ENCODE data around the gene MYO15A. TPM values are rescaled to one million over a fixed set of nuclear protein-coding genes. Genes with fewer than 3 reads are reported as not detected.

The MYO15A gene
- total RNA-seq, 4 donors from 2014 or later: 0.33 to 0.98 (median 0.61) TPM

DNA sequence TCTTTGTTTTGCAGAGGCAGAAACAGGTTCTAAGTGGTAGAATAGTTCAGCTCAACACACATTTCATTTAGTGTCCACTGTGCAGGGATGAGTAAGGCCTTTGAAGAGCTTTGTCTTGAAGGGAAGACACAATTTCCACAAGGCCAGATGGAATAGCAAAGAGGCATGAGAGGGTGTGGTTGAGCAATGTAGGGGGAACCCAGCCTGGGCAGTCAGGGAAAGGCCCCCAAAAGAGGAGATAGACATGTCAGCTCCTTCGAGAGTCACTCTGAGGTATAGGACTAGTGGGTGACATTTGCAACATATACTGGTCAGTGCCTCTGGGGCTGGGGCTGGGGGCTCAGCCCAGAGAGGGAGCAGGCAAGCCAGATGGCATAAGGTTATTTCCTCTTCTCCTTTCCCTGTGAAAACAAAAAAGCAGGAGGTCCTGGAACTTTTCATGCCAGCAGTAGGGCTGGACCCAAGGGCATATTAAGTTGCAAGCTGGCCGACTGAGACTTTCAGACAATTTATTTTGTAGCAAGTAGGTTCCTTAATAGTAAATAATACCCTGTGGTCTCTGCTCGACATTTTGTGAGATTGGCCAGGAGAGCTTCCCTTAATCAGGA, 82.2 kb downstream of the MYO15A start:
- Histone ChIP-seq H3K9me3 (no peaks in the 10 kb centered on the region), H3K36me3 (peaks cover 7 to 34% (median 19%) of the 10 kb centered on the region in 4 donors), H3K27me3 (no peaks in the 10 kb centered on the region), H3K27ac (replicated peaks in 1 of 4) (peak overlapping the region; percentile 11 to 42 (median 36)), H3K4me1 (peaks cover 87 to 98% (median 97%) of the 10 kb centered on the region in 4 donors), H3K4me3 (peak overlapping the region in 2 of 4 donors; percentile 4 to 16)
- 38% methylated on average over 3 of the region's 3 CpGs for WGBS
- DNase-seq (ENCODE audit: extremely low spot score): no peak
- intact Hi-C loops (cut with DNase I): no loop called here
- TF ChIP-seq EP300 (IDR thresholded peaks at IDR 0.05): no peak
- no peak for TF ChIP-seq POLR2A (IDR thresholded peaks at IDR 0.05; ENCODE audit: low read depth)
- TF ChIP-seq POLR2AphosphoS5 (IDR thresholded peaks at IDR 0.05): no peak
- TF ChIP-seq, protein P1, sequence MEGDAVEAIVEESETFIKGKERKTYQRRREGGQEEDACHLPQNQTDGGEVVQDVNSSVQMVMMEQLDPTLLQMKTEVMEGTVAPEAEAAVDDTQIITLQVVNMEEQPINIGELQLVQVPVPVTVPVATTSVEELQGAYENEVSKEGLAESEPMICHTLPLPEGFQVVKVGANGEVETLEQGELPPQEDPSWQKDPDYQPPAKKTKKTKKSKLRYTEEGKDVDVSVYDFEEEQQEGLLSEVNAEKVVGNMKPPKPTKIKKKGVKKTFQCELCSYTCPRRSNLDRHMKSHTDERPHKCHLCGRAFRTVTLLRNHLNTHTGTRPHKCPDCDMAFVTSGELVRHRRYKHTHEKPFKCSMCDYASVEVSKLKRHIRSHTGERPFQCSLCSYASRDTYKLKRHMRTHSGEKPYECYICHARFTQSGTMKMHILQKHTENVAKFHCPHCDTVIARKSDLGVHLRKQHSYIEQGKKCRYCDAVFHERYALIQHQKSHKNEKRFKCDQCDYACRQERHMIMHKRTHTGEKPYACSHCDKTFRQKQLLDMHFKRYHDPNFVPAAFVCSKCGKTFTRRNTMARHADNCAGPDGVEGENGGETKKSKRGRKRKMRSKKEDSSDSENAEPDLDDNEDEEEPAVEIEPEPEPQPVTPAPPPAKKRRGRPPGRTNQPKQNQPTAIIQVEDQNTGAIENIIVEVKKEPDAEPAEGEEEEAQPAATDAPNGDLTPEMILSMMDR (IDR thresholded peaks at IDR 0.05): no peak

- peaks cover 11 to 39% (median 25%) of the 10 kb centered on the region in 4 donors for H3K36me3 ChIP-seq
- no peak for TF ChIP-seq POLR2AphosphoS5 (IDR thresholded peaks at IDR 0.05)
- TF ChIP-seq EP300 (IDR thresholded peaks at IDR 0.05): no peak
- TF ChIP-seq, protein P1 (IDR thresholded peaks at IDR 0.05): no peak
- no peak for TF ChIP-seq POLR2A (IDR thresholded peaks at IDR 0.05; ENCODE audit: low read depth)
- 33% methylated on average over 1 of the region's 3 CpGs for WGBS
- no peaks in the 10 kb centered on the region for H3K9me3 ChIP-seq
- peak overlapping the region in 2 of 4 donors; percentile 4 to 16 for H3K4me3 ChIP-seq
- peak overlapping the region; percentile 11 to 42 (median 36) for H3K27ac ChIP-seq (replicated peaks in 1 of 4)
- intact Hi-C loops (cut with DNase I): no loop called here
- H3K27me3 ChIP-seq: no peaks in the 10 kb centered on the region
- no peak for DNase-seq (ENCODE audit: extremely low spot score)
- H3K4me1 ChIP-seq: peaks cover 86 to 98% (median 92%) of the 10 kb centered on the region in 4 donors
These were observed 82.7 kb downstream of the MYO15A start for GRCh38 chr17:18191236-18191667.

DNA sequence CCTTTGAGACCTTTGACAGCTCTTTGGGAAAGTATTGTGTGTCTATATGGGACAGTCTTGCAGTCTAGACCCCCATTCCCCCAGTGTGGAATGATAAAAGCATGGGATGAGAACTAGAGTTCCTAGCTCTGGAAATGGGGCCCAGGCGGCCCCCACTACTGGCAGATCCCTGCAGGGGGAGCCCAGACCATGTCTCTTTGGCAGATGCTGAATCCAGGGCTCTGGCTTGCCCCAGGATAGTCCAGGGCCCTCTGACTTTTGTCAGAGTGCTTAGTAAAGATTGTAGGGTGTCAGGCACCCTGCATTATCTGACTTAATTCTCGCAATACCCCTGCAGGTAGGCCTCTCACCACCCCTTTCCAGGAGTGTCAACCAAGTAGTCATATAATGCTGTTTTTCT, 83.4 kb downstream of the MYO15A start:
- TF ChIP-seq, protein P1 (IDR thresholded peaks at IDR 0.05): peak; percentile 9 to 37 (median 19)
- TF ChIP-seq EP300 (IDR thresholded peaks at IDR 0.05): no peak
- no peaks in the 10 kb centered on the region for H3K27me3 ChIP-seq
- H3K36me3 ChIP-seq: peaks cover 18 to 46% (median 32%) of the 10 kb centered on the region in 4 donors
- intact Hi-C loops (cut with DNase I): no loop called here
- H3K27ac ChIP-seq (replicated peaks in 1 of 4): peak overlapping the region in 2 of 4 donors; percentile 40 to 42
- peaks cover 85 to 98% (median 89%) of the 10 kb centered on the region in 4 donors for H3K4me1 ChIP-seq
- H3K4me3 ChIP-seq: no peak overlapping the region
- no peaks in the 10 kb centered on the region for H3K9me3 ChIP-seq
- 80% methylated on average over 1 of the region's 2 CpGs for WGBS
- no peak for DNase-seq (ENCODE audit: extremely low spot score)

- Histone ChIP-seq H3K4me1 (peaks cover 85 to 98% (median 88%) of the 10 kb centered on the region in 4 donors), H3K36me3 (peaks cover 19 to 60% (median 54%) of the 10 kb centered on the region in 4 donors), H3K4me3 (no peak overlapping the region), H3K27me3 (no peaks in the 10 kb centered on the region), H3K27ac (replicated peaks in 1 of 4) (no peak overlapping the region), H3K9me3 (no peaks in the 10 kb centered on the region)
- DNase-seq (ENCODE audit: extremely low spot score): no peak
- TF ChIP-seq, protein P1 (IDR thresholded peaks at IDR 0.05): no peak
- TF ChIP-seq POLR2AphosphoS5 (IDR thresholded peaks at IDR 0.05) (no peak), POLR2A (IDR thresholded peaks at IDR 0.05; ENCODE audit: low read depth) (no peak), EP300 (IDR thresholded peaks at IDR 0.05) (no peak)
- intact Hi-C loops (cut with DNase I): no loop called here
- 94% methylated on average over 4 of the region's 4 CpGs for WGBS
These were observed 85.8 kb downstream of the MYO15A start for GRCh38 chr17:18194394-18194793.

All from esophagus muscularis mucosa (tissue), 4 donors.